ENCODE results near the gene CNOT4. TPM values are rescaled to one million over a fixed set of nuclear protein-coding genes. Genes with fewer than 3 reads are reported as not detected.

Gene CNOT4
- total and polyA plus RNA-seq, 10 of the 15 experiments (the other 5 are each of a cell fraction or from before 2014, with no cell fraction given), result 9.4 to 29.6 (median 16.6) TPM

DNA sequence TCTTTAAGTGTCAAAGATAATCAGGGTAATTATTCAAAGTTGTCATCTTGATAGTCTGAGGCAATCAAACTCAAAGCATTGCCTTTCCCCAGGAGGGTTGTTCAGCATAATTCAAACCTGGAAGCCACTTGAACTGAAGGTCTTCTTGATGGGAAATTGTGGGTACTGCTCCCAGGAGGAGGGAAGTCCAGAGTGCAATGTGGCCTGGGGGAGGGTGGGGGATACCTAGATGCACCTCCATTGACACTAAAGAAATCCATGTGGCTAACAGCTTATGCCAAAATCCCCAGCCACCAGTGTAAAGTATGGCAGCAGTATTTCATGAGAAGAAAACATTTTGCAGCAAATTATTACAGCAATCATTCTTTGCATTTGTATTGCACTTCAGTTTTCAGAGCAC, 161.4 kb downstream of the CNOT4 start:
- BruUV-seq (replicated peaks), result no TSS peak
- Histone ChIP-seq H3K4me3 (no peak overlapping the region), H3K9me3 (replicated peaks; ENCODE audit: control insufficient read depth, insufficient read depth, low read length) (no peaks in the 10 kb centered on the region), H3K36me3 (ENCODE audit: control insufficient read depth in 2 of 2, insufficient read depth in 2 of 2, low read length in 1 of 2) (no peaks in the 10 kb centered on the region), H3K9ac (ENCODE audit: control insufficient read depth, insufficient read depth, low read length) (no peak overlapping the region), H3K27me3 (replicated peaks in 1 of 2; ENCODE audit: control insufficient read depth in 2 of 2, insufficient read depth in 2 of 2, low read length in 1 of 2) (no peaks in the 10 kb centered on the region; a peak in 1 of 4 replicates), H3K4me2 (ENCODE audit: control insufficient read depth, insufficient read depth) (no peak overlapping the region), H4K20me1 (ENCODE audit: control insufficient read depth, insufficient read depth) (no peaks in the 10 kb centered on the region), H3K4me1 (ENCODE audit: control insufficient read depth, insufficient read depth, low read length) (no peaks in the 10 kb centered on the region), H2AFZ (ENCODE audit: control insufficient read depth, low read depth, low read length) (no peak overlapping the region), H3K79me2 (ENCODE audit: control insufficient read depth, insufficient read depth, low read length) (no peaks in the 10 kb centered on the region), H3K27ac (ENCODE audit: control insufficient read depth, insufficient read depth) (no peak overlapping the region)
- TF ChIP-seq, protein P1, sequence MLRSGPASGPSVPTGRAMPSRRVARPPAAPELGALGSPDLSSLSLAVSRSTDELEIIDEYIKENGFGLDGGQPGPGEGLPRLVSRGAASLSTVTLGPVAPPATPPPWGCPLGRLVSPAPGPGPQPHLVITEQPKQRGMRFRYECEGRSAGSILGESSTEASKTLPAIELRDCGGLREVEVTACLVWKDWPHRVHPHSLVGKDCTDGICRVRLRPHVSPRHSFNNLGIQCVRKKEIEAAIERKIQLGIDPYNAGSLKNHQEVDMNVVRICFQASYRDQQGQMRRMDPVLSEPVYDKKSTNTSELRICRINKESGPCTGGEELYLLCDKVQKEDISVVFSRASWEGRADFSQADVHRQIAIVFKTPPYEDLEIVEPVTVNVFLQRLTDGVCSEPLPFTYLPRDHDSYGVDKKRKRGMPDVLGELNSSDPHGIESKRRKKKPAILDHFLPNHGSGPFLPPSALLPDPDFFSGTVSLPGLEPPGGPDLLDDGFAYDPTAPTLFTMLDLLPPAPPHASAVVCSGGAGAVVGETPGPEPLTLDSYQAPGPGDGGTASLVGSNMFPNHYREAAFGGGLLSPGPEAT (IDR thresholded peaks at IDR 0.05; ENCODE audit: low read depth), result no peak
- TF ChIP-seq TARDBP (IDR thresholded peaks at IDR 0.05; ENCODE audit: borderline replicate concordance) (no peak), TCF7 (IDR thresholded peaks at IDR 0.05; ENCODE audit: borderline replicate concordance) (no peak)
- POLR2A ChIA-PET, result no interaction called here
- RAD21 ChIA-PET (ENCODE audit: unreplicated experiment), result no interaction called here
- intact Hi-C loops (cut with micrococcal nuclease; ENCODE audit: unreplicated experiment), result no loop called here
- DNase-seq (ENCODE audit: low read depth, low spot score) (no peak), FAIRE-seq (no peak), ATAC-seq (no peak)
- SMC1A ChIA-PET (ENCODE audit: uncharacterized antibody, unreplicated experiment), result no interaction called here
- CTCF ChIA-PET, result interaction anchor here (1.0 to 1.1 kb wide), 2 partner anchors 55 to 68 kb away, joined by 3 read pairs; no protein-coding TSS in a partner anchor
- in situ Hi-C loops (cut with MboI), result no loop called here

DNA sequence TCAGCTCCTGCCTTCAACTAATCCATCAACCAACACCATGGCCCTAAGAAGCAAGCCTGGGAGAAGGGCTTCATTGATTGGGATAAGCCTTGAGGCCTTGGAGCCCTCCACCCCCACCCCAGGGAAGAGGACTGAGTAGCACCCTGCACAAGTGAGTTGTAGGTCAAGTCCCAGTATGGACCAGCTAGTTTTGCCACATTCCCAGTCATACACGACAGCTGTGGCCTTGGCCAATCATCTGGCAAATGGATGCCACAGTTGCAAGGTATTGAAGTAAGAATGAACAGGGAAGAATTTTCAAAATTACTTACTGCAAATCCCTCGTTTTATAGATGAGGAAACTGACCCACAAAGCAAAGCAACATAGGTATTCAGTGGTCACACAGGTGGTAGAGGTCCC, 166.5 kb downstream of the CNOT4 start:
- H3K9ac ChIP-seq (ENCODE audit: control insufficient read depth, insufficient read depth, low read length), result no peak overlapping the region
- no peaks in the 10 kb centered on the region for H3K4me1 ChIP-seq (ENCODE audit: control insufficient read depth, insufficient read depth, low read length)
- H3K79me2 ChIP-seq (ENCODE audit: control insufficient read depth, insufficient read depth, low read length), result no peaks in the 10 kb centered on the region
- no peak for TF ChIP-seq MEF2B (IDR thresholded peaks at IDR 0.05; ENCODE audit: partially characterized antibody, poor library complexity, severe bottlenecking)
- TF ChIP-seq MTA2 (IDR thresholded peaks at IDR 0.05; ENCODE audit: low read depth), result no peak
- no peak overlapping the region for H3K4me3 ChIP-seq
- WGBS (ENCODE audit: insufficient coverage, insufficient replicate concordance, low lambda C conversion rate, missing lambda C conversion rate), result 0% methylated on average over 2 of the region's 2 CpGs
- no peak overlapping the region for H3K27ac ChIP-seq (ENCODE audit: control insufficient read depth, insufficient read depth)
- ChIA-PET RAD21 (ENCODE audit: unreplicated experiment) (no interaction called here), SMC1A (ENCODE audit: uncharacterized antibody, unreplicated experiment) (no interaction called here), POLR2A (no interaction called here), CTCF (interaction anchor here (0.9 to 1.6 kb wide), 2 partner anchors 9 to 60 kb away, joined by 3 to 4 read pairs; no protein-coding TSS in a partner anchor)
- no peak overlapping the region for H2AFZ ChIP-seq (ENCODE audit: control insufficient read depth, low read depth, low read length)
- H3K4me2 ChIP-seq (ENCODE audit: control insufficient read depth, insufficient read depth), result no peak overlapping the region
- no peaks in the 10 kb centered on the region for H3K36me3 ChIP-seq (ENCODE audit: control insufficient read depth in 2 of 2, insufficient read depth in 2 of 2, low read length in 1 of 2)
- FAIRE-seq, result no peak
- no TSS peak for BruUV-seq (replicated peaks)
- no peak for DNase-seq (ENCODE audit: low read depth, low spot score)
- H4K20me1 ChIP-seq (ENCODE audit: control insufficient read depth, insufficient read depth), result no peaks in the 10 kb centered on the region
- intact Hi-C loops (cut with micrococcal nuclease; ENCODE audit: unreplicated experiment) (no loop called here), in situ Hi-C loops (cut with MboI) (no loop called here)
- no peak for ATAC-seq
- no peaks in the 10 kb centered on the region; a peak in 1 of 4 replicates for H3K27me3 ChIP-seq (replicated peaks in 1 of 2; ENCODE audit: control insufficient read depth in 2 of 2, insufficient read depth in 2 of 2, low read length in 1 of 2)
- H3K9me3 ChIP-seq (replicated peaks; ENCODE audit: control insufficient read depth, insufficient read depth, low read length), result no peaks in the 10 kb centered on the region

Measured in GM12878 (cell line).